Endothelial cell of umbilical vein (primary cell): Measurements from ENCODE around the gene CNNM4.

ENCODE experiments used
- CTCF ChIP-seq, 2 donors: IDR thresholded peaks; 1 replicate in 1 of 2; 2 replicates in 1 of 2; pipeline ENCODE4 v1.5.1; 2011; ENCODE audit warnings: low read length in 2 of 2, mild to moderate bottlenecking in 2 of 2, moderate library complexity in 2 of 2, control low read depth in 1 of 2, inconsistent platforms in 1 of 2, low read depth in 1 of 2; ENCODE audit not compliant: insufficient read depth in 1 of 2; ENCODE audit errors: extremely low read depth in 1 of 2
- EZH2 ChIP-seq: IDR thresholded peaks from 2 replicates; pipeline ENCODE4 v1.6.1; 2012; ENCODE audit warnings: borderline replicate concordance, low read depth, mild to moderate bottlenecking, moderate library complexity, low read length, inconsistent platforms; ENCODE audit not compliant: severe bottlenecking
- FOS ChIP-seq: IDR thresholded peaks from 2 replicates; pipeline ENCODE4 v1.6.1; 2011; ENCODE audit warnings: mild to moderate bottlenecking, low read length, moderate library complexity, borderline replicate concordance; ENCODE audit not compliant: insufficient read depth
- MAX ChIP-seq: IDR thresholded peaks from 2 replicates; pipeline ENCODE4 v1.6.1; 2011; ENCODE audit not compliant: insufficient read depth, insufficient read length
- MYC ChIP-seq: IDR thresholded peaks from one replicate; pipeline ENCODE4 v1.6.1; 2011; ENCODE audit warnings: mild to moderate bottlenecking, low read depth, low read length
- POLR2A ChIP-seq: IDR thresholded peaks from 2 replicates; pipeline ENCODE4 v1.6.1; 2012; ENCODE audit warnings: low read depth, mild to moderate bottlenecking, control low read depth, low read length
- POLR2AphosphoS5 ChIP-seq: IDR thresholded peaks from 2 replicates; pipeline ENCODE4 v1.6.1; 2012; ENCODE audit warnings: low read depth, mild to moderate bottlenecking, control low read depth, low read length, moderate library complexity; ENCODE audit not compliant: insufficient read depth

GRCh38 chr2:96773922-96774321, 13.2 kb downstream of the CNNM4 start:
- no peak for TF ChIP-seq CTCF (IDR thresholded peaks at IDR 0.05; ENCODE audit: extremely low read depth in 1 of 2, insufficient read depth in 1 of 2, low read depth in 1 of 2, low read length in 2 of 2)
- TF ChIP-seq MAX: no peak
- no peak for TF ChIP-seq EZH2
- TF ChIP-seq POLR2AphosphoS5: no peak
- no peak for TF ChIP-seq FOS
- TF ChIP-seq POLR2A: no peak
- TF ChIP-seq MYC: no peak
